ENCODE measurements around the gene NDUFA3. TPM values are rescaled to one million over a fixed set of nuclear protein-coding genes. Genes with fewer than 3 reads are reported as not detected.
A peak's percentile ranks its signal among the peaks of the same experiment; 100 is the strongest.

NDUFA3 gene
- total RNA-seq, 1 experiment from 2014 or later, result 38.6 TPM

DNA sequence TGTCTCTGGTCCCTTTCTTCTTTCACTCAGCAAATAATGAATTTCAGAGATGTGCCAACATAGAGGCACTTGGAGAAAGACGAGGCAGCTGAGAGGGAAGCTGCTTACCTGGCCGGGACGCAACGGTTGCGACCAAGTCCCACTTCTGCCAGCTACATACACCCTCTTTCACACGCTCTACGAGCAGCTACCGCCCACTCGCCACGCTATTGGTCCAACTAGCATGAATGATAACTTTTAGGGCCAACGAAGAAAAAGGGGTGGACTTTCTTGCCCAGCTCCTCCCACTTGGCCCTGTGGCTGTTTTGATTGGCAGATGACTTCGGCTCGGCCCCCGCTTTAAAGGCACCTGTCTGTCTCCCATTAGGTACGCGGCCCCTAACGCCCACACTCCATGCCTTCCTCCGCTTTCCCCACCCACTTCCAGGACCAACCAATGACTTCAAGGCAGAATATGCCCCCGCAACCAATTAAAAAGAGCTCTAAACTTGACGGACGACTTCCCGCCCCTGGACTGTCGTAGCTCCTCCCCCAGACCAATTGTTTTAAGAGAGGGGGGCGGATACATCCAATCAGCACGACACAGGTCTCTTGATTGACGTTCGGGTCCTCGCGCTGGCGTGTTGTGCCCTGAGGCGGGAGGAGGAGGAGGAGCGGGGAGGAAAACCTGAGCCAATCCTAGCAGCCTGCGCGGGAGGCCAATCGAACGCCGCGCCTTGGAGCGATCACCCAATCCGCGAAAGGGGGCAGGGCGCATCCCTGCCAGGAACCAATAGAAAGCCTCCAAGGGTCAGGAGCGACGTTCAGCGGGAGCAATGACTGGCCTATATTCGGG is 34.4 kb downstream of the NDUFA3 start:
- DNase-seq (ENCODE audit: extremely low read depth, low read depth), result peak; percentile 99

DNA sequence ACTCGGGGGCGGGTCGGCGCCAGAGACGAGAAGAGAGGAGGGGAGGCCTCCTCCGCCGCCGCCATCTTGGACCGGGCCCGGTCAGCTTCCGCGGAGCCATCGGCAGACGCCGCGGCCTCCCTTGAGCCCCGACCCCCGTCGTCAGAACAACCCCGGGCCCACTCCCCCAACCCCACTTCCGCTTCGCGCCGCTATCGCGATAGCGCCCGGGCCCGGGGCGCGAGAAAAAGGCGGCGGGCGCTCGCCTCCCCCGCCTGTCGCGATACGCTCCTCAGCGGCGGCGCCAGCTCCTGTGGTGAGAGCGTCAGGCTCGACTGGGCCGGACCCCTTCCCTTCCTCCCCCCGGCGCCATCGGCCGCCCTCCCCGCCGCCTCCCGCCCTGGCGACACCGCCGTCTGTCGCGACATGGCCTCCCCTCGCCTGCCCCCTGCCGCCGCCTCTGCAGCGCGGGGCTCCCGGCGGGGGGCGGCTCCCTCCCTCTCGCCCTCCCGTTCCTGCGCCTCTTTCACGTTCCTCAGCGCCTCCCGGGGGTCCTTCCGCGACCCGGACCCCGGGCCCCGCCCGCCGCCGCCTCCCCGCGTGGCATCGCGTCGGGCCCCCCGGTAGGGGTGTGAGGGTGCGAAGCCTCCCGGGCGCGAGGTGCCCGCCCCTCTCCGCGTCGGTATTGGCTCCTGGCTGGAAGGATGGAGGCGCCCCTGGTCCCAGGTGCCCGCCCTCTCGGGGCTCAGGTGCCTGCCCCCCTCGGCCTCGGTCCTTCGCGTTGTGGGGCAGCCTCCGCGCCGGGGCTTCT is 35.2 kb downstream of the NDUFA3 start, which contains the start of gene CNOT3:
Gene CNOT3 (plus strand): TSS at position 64 of the 790 bp plus-strand sequence. CDS start 5,217 bp downstream, outside the sequence.
- DNase-seq (ENCODE audit: extremely low read depth, low read depth), result no peak

- no peak for DNase-seq (ENCODE audit: extremely low read depth, low read depth)
Measured at GRCh38 chr19:54138489-54139256, 36.0 kb downstream of the NDUFA3 start.

DNA sequence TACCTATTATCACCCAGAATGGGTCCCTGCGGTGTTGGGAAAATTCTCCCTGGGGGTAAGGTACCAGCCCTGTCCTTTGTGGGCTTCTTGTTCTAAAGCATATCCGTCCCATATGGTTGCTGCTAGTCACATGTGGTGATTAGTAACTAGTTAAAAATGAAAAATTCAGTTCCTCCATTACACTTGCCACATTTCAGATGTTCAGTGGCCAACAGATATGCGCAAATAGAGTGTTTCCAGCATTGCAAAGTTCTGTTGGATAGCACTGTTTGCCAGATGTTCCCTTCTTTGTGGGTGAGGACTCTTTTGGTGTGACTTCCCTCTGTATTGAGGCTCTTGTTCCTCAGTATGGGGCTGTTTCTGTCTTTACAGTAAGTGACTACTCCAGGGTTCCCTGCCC is 38.7 kb downstream of the NDUFA3 start:
- no peak for DNase-seq (ENCODE audit: extremely low read depth, low read depth)

- DNase-seq (ENCODE audit: extremely low read depth, low read depth), result no peak
Measured at GRCh38 chr19:54142166-54142780, 39.6 kb downstream of the NDUFA3 start.

GRCh38 chr19:54145541-54146158 is 43.0 kb downstream of the NDUFA3 start:
- no peak for DNase-seq (ENCODE audit: extremely low read depth, low read depth)

GRCh38 chr19:54147676-54148075 is 45.0 kb downstream of the NDUFA3 start:
- no peak for DNase-seq (ENCODE audit: extremely low read depth, low read depth)

DNA sequence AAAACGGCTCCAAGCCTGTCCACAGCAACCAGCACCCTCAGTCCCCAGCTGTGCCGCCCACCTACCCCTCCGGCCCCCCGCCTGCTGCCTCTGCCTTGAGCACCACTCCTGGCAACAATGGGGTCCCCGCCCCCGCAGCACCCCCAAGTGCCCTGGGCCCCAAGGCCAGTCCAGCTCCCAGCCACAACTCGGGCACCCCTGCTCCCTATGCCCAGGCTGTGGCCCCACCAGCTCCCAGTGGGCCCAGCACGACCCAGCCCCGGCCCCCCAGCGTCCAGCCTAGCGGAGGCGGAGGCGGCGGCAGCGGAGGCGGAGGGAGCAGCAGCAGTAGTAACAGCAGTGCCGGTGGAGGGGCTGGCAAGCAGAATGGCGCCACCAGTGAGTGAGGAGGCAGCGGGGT is 45.5 kb downstream of the NDUFA3 start:
- no peak for DNase-seq (ENCODE audit: extremely low read depth, low read depth)

DNA sequence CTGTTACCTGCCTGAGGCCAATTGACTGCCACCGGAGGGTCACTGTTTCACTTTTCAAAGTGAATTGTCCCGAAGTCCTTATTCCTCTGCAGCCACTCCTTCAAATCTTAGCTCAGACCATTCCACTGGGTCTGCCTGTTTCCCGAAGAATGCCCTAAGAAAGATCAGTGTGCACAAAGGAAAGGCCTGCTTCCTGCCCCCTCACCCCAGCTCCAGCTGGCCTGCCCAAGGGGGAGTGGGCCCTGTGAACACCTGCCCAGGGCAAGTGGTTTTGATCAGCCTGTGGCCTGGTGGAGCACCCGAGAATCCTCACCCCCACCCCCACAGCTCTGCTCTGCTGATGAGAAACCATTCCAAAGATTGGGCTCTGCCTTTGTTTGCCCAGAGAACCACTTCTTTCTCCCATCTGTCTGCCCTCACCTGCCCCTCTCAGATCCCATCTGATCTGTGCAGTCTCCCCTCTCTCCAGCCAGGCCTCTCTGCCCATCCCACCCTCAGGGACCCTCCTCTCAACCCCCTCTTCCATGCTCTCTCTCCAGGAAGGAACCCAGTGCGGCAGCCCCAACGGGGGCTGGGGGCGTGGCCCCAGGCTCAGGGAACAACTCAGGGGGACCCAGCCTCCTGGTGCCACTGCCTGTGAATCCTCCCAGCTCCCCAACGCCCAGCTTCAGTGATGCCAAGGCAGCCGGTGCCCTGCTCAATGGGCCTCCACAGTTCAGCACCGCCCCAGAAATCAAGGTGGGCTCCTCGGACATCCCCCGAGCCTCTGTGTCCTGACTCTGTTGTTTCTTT is 46.6 kb downstream of the NDUFA3 start:
- DNase-seq (ENCODE audit: extremely low read depth, low read depth), result no peak

DNA sequence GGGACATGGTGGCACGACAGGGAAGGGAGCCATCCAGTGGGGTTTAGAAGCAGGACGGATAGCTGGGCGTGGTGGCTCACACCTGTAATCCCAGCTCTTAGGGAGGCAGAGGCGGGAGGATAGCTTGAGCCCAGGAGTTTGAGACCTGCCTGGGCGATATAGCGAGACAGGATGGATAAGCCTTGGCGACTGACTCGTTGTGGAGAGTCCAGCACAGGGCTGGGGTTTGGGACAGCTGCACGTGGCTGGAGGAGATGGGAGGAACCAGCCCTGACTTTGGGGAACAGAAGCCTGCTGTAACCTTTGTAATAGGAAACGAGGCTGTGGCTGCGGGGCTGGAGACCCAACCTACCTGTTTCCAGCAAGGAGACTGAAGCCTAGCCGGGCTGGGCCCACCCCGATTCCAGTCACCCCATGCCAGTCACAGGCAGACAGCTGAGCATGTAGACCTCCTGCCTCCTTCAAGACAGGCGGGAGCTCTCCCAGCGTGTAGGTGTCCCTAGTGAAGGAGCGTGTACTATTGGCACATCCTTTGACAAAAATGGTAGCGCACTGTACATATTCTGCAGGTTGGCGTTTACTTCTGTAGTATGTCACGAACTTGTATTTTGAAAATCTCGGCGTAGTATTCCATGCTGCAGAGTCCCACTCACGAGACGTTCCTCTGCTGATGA is 48.8 kb downstream of the NDUFA3 start:
- DNase-seq (ENCODE audit: extremely low read depth, low read depth), result no peak

GRCh38 chr19:54152267-54152666 is 49.6 kb downstream of the NDUFA3 start:
- DNase-seq (ENCODE audit: extremely low read depth, low read depth), result no peak

- DNase-seq (ENCODE audit: extremely low read depth, low read depth), result no peak
Measured at GRCh38 chr19:54152878-54153524, 50.3 kb downstream of the NDUFA3 start.

GRCh38 chr19:54153731-54154326 is 51.2 kb downstream of the NDUFA3 start:
- DNase-seq (ENCODE audit: extremely low read depth, low read depth), result no peak

- DNase-seq (ENCODE audit: extremely low read depth, low read depth), result no peak
Measured at GRCh38 chr19:54154603-54155345, 52.1 kb downstream of the NDUFA3 start.

DNA sequence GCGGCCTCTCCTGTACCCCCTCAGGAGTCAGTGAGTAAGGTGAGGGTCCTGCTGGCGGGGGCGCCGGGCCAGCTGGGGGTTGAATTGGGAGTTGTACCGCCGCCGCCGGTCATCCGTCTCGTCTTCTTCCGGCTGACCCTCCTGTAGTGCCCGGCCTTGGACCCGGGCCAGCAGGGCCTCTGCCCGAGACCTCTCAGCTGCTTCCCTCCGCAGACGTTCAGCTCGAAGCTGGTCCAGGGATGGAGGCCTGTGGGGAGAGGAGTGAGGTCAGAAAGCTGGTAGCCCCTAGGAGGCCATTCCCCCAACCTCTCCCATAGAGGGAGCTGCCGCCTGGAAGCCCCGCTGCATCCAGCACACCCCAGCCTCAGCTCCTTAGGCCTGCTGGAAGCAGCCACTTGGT is 53.0 kb downstream of the NDUFA3 start:
- DNase-seq (ENCODE audit: extremely low read depth, low read depth), result no peak

DNA sequence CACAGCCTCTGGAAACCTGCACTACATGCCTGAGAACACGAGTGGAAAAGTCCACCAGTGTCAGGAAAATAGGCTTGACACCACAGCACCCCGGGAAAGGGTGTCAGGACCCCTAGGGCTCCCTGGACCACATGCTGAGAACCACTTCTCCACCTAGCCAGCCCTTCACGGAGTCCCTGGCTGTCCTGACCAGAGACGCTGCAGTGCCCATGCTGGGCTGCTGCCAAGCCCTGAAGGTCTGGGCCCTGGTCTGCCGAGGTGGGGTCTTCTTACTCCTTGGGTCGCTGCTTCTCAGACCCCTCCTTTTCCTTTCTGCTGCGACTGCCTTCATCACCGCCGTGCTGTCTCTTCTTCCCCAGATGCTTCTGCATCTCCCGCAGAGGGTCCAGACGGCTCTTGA is 53.8 kb downstream of the NDUFA3 start:
- DNase-seq (ENCODE audit: extremely low read depth, low read depth), result no peak

DNA sequence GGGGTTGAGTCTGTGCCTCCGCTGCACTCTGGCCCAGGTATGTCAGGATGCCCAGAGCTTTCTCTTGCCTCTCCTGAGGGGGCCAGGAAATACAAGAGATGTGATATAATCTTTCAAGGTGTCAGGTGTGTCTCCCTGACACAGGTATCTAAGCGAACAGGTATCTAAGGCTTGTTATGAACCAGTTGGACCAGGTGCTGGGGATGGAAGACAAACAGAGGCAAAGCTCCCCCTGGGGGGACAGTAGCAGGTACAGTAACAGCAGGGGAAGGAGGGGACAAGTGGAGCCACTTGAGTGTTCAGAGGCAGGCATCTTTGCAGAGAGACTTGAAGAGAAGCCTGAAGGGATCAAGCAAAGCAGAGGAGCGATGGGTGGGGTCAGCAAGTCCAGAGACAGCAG is 54.3 kb downstream of the NDUFA3 start:
- no peak for DNase-seq (ENCODE audit: extremely low read depth, low read depth)
